ENCODE results near the gene FAM222B. TPM values are rescaled to one million over a fixed set of nuclear protein-coding genes. Genes with fewer than 3 reads are reported as not detected.

Gene FAM222B
- polyA plus RNA-seq, 1 donor from 2014 or later = 6.4 TPM

DNA sequence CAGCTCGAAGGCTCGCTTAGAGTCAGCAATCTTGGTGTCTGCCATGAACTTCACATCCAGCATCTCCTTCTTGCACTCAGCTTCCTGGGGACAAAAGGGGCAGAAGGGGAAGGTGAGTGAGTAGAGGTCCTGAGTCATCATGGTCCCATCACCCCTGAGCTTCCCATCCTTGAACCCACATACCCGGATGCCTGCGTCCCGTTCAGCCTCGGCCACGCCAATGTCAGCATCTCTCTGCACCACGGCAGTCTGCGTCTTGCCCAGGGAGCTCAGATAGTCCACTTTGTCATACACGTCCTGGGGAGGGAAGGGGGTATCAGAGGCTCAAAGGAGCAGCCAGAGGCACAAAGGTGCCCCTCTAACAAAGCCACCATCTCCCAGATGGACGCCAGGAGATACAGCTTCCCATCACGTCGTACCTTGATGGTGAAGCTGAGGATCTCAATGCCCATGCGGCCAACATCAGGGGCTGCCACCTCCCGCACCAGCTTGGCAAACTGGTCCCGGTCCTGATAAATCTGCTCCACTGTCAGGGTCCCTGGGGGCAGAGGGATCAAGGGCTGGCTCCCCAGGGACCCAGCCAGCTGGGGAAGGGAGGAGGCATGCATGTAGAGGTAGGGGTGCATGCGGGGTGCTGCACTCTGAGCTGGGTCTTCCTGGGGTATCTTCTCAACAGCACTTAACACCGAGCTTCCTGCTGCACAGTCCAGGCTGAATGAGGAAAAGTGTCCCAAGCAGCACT lies 39.7 kb upstream of the FAM222B start:
- H3K4me2 ChIP-seq (ENCODE audit: low read length) = no peak overlapping the region
- H3K9me3 ChIP-seq (ENCODE audit: low read length) = no peaks in the 10 kb centered on the region
- no peaks in the 10 kb centered on the region for H3K79me2 ChIP-seq (replicated peaks; ENCODE audit: insufficient read depth, low read length)
- no peaks in the 10 kb centered on the region for H3K9me2 ChIP-seq (ENCODE audit: insufficient read depth, low read length)
- TF ChIP-seq CTCF (IDR thresholded peaks at IDR 0.05; ENCODE audit: poor library complexity, severe bottlenecking) (no peak), POLR2AphosphoS5 (IDR thresholded peaks at IDR 0.05) (no peak), EZH2 (IDR thresholded peaks at IDR 0.05; ENCODE audit: borderline replicate concordance, insufficient read depth, low read length, poor library complexity, severe bottlenecking) (no peak), TAF1 (IDR thresholded peaks at IDR 0.05; ENCODE audit: low read depth) (no peak), RAD21 (conservative IDR thresholded peaks at IDR 0.05) (no peak), SMC3 (conservative IDR thresholded peaks at IDR 0.05; ENCODE audit: poor library complexity) (no peak), MXI1 (conservative IDR thresholded peaks at IDR 0.05; ENCODE audit: poor library complexity, severe bottlenecking) (no peak), EP300 (conservative IDR thresholded peaks at IDR 0.05; ENCODE audit: poor library complexity, severe bottlenecking) (no peak)
- TF ChIP-seq, protein P1, sequence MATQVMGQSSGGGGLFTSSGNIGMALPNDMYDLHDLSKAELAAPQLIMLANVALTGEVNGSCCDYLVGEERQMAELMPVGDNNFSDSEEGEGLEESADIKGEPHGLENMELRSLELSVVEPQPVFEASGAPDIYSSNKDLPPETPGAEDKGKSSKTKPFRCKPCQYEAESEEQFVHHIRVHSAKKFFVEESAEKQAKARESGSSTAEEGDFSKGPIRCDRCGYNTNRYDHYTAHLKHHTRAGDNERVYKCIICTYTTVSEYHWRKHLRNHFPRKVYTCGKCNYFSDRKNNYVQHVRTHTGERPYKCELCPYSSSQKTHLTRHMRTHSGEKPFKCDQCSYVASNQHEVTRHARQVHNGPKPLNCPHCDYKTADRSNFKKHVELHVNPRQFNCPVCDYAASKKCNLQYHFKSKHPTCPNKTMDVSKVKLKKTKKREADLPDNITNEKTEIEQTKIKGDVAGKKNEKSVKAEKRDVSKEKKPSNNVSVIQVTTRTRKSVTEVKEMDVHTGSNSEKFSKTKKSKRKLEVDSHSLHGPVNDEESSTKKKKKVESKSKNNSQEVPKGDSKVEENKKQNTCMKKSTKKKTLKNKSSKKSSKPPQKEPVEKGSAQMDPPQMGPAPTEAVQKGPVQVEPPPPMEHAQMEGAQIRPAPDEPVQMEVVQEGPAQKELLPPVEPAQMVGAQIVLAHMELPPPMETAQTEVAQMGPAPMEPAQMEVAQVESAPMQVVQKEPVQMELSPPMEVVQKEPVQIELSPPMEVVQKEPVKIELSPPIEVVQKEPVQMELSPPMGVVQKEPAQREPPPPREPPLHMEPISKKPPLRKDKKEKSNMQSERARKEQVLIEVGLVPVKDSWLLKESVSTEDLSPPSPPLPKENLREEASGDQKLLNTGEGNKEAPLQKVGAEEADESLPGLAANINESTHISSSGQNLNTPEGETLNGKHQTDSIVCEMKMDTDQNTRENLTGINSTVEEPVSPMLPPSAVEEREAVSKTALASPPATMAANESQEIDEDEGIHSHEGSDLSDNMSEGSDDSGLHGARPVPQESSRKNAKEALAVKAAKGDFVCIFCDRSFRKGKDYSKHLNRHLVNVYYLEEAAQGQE (IDR thresholded peaks at IDR 0.05; ENCODE audit: borderline replicate concordance) = no peak
- H3K36me3 ChIP-seq (ENCODE audit: insufficient read depth, low read length) = no peaks in the 10 kb centered on the region
- no peak overlapping the region for H3K4me3 ChIP-seq (ENCODE audit: low read length)
- H2AFZ ChIP-seq (ENCODE audit: low read depth, low read length) = no peak overlapping the region
- no peak overlapping the region for H3K9ac ChIP-seq (ENCODE audit: low read length)
- H3F3A ChIP-seq (ENCODE audit: insufficient read depth, low read length, poor library complexity, severe bottlenecking) = no peaks in the 10 kb centered on the region
- no peaks in the 10 kb centered on the region for H4K20me1 ChIP-seq (ENCODE audit: insufficient read depth)
- H3K27ac ChIP-seq (ENCODE audit: low read length) = no peak overlapping the region
- no peaks in the 10 kb centered on the region for H3K27me3 ChIP-seq (ENCODE audit: insufficient read depth, low read depth, low read length)

- H3K79me2 ChIP-seq (replicated peaks; ENCODE audit: insufficient read depth, low read length) = no peaks in the 10 kb centered on the region
- H3K27ac ChIP-seq (ENCODE audit: low read length) = no peak overlapping the region
- no peaks in the 10 kb centered on the region for H3F3A ChIP-seq (ENCODE audit: insufficient read depth, low read length, poor library complexity, severe bottlenecking)
- H3K36me3 ChIP-seq (ENCODE audit: insufficient read depth, low read length) = no peaks in the 10 kb centered on the region
- H3K9me3 ChIP-seq (ENCODE audit: low read length) = no peaks in the 10 kb centered on the region
- H3K27me3 ChIP-seq (ENCODE audit: insufficient read depth, low read depth, low read length) = no peaks in the 10 kb centered on the region
- no peaks in the 10 kb centered on the region for H4K20me1 ChIP-seq (ENCODE audit: insufficient read depth)
- no peak overlapping the region for H3K4me3 ChIP-seq (ENCODE audit: low read length)
- TF ChIP-seq EZH2 (IDR thresholded peaks at IDR 0.05; ENCODE audit: borderline replicate concordance, insufficient read depth, low read length, poor library complexity, severe bottlenecking) = no peak
- TF ChIP-seq MXI1 (conservative IDR thresholded peaks at IDR 0.05; ENCODE audit: poor library complexity, severe bottlenecking) = no peak
- no peak for TF ChIP-seq RAD21 (conservative IDR thresholded peaks at IDR 0.05)
- TF ChIP-seq TAF1 (IDR thresholded peaks at IDR 0.05; ENCODE audit: low read depth) = no peak
- TF ChIP-seq CTCF (IDR thresholded peaks at IDR 0.05; ENCODE audit: poor library complexity, severe bottlenecking) = no peak
- no peak for TF ChIP-seq SMC3 (conservative IDR thresholded peaks at IDR 0.05; ENCODE audit: poor library complexity)
- TF ChIP-seq EP300 (conservative IDR thresholded peaks at IDR 0.05; ENCODE audit: poor library complexity, severe bottlenecking) = no peak
- TF ChIP-seq POLR2AphosphoS5 (IDR thresholded peaks at IDR 0.05) = no peak
- TF ChIP-seq, protein P1 (IDR thresholded peaks at IDR 0.05; ENCODE audit: borderline replicate concordance) = no peak
- no peak overlapping the region for H3K4me2 ChIP-seq (ENCODE audit: low read length)
- H3K9ac ChIP-seq (ENCODE audit: low read length) = no peak overlapping the region
- no peak overlapping the region for H2AFZ ChIP-seq (ENCODE audit: low read depth, low read length)
- H3K9me2 ChIP-seq (ENCODE audit: insufficient read depth, low read length) = no peaks in the 10 kb centered on the region
Measured at GRCh38 chr17:28881533-28882056, 39.0 kb upstream of the FAM222B start.
